ENCODE measurements around the gene MAP3K9.
"Not testable (repeated sequence)": the region's sequence is repeated elsewhere in the genome, so short reads cannot be mapped to it uniquely, and the experiment has no call there.

The MAP3K9 gene

GRCh38 chr14:70724944-70725343 is 84.4 kb downstream of the MAP3K9 start:
- no peak for DNase-seq (ENCODE audit: low read depth, low spot score)

GRCh38 chr14:70724110-70724509 is 85.2 kb downstream of the MAP3K9 start:
- no peak for DNase-seq (ENCODE audit: low read depth, low spot score)

- DNase-seq (ENCODE audit: low read depth, low spot score), result no peak
These were observed 86.0 kb downstream of the MAP3K9 start for GRCh38 chr14:70723276-70723675.

- DNase-seq (ENCODE audit: low read depth, low spot score), result no peak
These were observed 86.9 kb downstream of the MAP3K9 start for GRCh38 chr14:70722418-70722817.

- no peak for DNase-seq (ENCODE audit: low read depth, low spot score)
These were observed 87.8 kb downstream of the MAP3K9 start for GRCh38 chr14:70721542-70721941.

GRCh38 chr14:70718383-70719118 is 90.8 kb downstream of the MAP3K9 start:
- DNase-seq (ENCODE audit: low read depth, low spot score), result no peak

- no peak for DNase-seq (ENCODE audit: low read depth, low spot score)
These were observed 92.4 kb downstream of the MAP3K9 start for GRCh38 chr14:70716958-70717357.

- no peak for DNase-seq (ENCODE audit: low read depth, low spot score)
These were observed 92.8 kb downstream of the MAP3K9 start for GRCh38 chr14:70716483-70716882.

GRCh38 chr14:70714055-70714550 is 95.2 kb downstream of the MAP3K9 start:
- no peak for DNase-seq (ENCODE audit: low read depth, low spot score)

GRCh38 chr14:70713511-70713916 is 95.8 kb downstream of the MAP3K9 start:
- no peak for DNase-seq (ENCODE audit: low read depth, low spot score)

- no peak for DNase-seq (ENCODE audit: low read depth, low spot score)
These were observed 96.2 kb downstream of the MAP3K9 start for GRCh38 chr14:70713096-70713495.

- DNase-seq (ENCODE audit: low read depth, low spot score), result no peak
These were observed 97.9 kb downstream of the MAP3K9 start for GRCh38 chr14:70711451-70711850.

- DNase-seq (ENCODE audit: low read depth, low spot score), result no peak
These were observed 99.5 kb downstream of the MAP3K9 start for GRCh38 chr14:70709726-70710382.

GRCh38 chr14:70708717-70709570 is 100.4 kb downstream of the MAP3K9 start:
- DNase-seq (ENCODE audit: low read depth, low spot score), result no peak

GRCh38 chr14:70707138-70708038 is 101.9 kb downstream of the MAP3K9 start:
- DNase-seq (ENCODE audit: low read depth, low spot score), result no peak

GRCh38 chr14:70706177-70706576 is 103.1 kb downstream of the MAP3K9 start:
- DNase-seq (ENCODE audit: low read depth, low spot score), result no peak

- no peak for DNase-seq (ENCODE audit: low read depth, low spot score)
These were observed 104.4 kb downstream of the MAP3K9 start for GRCh38 chr14:70704960-70705359.

GRCh38 chr14:70703621-70704168 is 105.6 kb downstream of the MAP3K9 start:
- DNase-seq (ENCODE audit: low read depth, low spot score), result not testable (repeated sequence)

- no peak for DNase-seq (ENCODE audit: low read depth, low spot score)
These were observed 107.2 kb downstream of the MAP3K9 start for GRCh38 chr14:70702161-70702560.

- no peak for DNase-seq (ENCODE audit: low read depth, low spot score)
These were observed 107.7 kb downstream of the MAP3K9 start for GRCh38 chr14:70701610-70702009.
